Ascending aorta (tissue), 2 donors: ENCODE results near the gene WIPF3. TPM values are rescaled to one million over a fixed set of nuclear protein-coding genes. Genes with fewer than 3 reads are reported as not detected.
"Not testable (repeated sequence)": the region's sequence is repeated elsewhere in the genome, so short reads cannot be mapped to it uniquely, and the experiment has no call there.

Experiments
- DNase-seq, 2 donors: peaks; one replicate each; pipeline ENCODE4 v3.0.0-alpha.2; 2019; ENCODE audit warnings: low spot score in 2 of 2
- H3K27ac ChIP-seq, 2 donors: fragments of 200-600 bp; sonication (generic); one replicate each; pipeline ENCODE4 v1.5.1; 2016 to 2017; ENCODE audit warnings: mild to moderate bottlenecking in 1 of 2
- H3K27me3 ChIP-seq: fragments of 200-600 bp; sonication (generic); one replicate; pipeline ENCODE4 v1.5.1; 2017
- H3K36me3 ChIP-seq, 2 donors: fragments of 200-600 bp; sonication (generic); one replicate each; pipeline ENCODE4 v1.5.1; 2016
- H3K4me1 ChIP-seq, 2 donors: fragments of 200-600 bp; sonication (generic); one replicate each; pipeline ENCODE4 v1.5.1; 2016 to 2017; ENCODE audit warnings: mild to moderate bottlenecking in 1 of 2
- H3K4me3 ChIP-seq, 2 donors: fragments of 200-600 bp; sonication (generic); one replicate each; pipeline ENCODE4 v1.5.1; 2016 to 2017; ENCODE audit warnings: mild to moderate bottlenecking in 1 of 2
- H3K9me3 ChIP-seq, 2 donors: fragments of 200-600 bp; sonication (generic); one replicate each; pipeline ENCODE4 v1.5.1; 2016
- intact Hi-C: fragments of 100-400 bp; cut with DNase I; formaldehyde crosslinking; loops from one replicate; pipeline ENCODE4 v1.15.1; 2023
- total RNA-seq: library from RNA; depleted of rRNA; stranded (reverse); fragments of >200 nt; gene quantifications from one replicate; pipeline ENCODE4 v1.1.0, GENCODE V29; 2016
- TF ChIP-seq, protein P1 (sequence below), 3 experiments: fragments of 200-600 bp in 2 of 3; fragments of 450-650 bp in 1 of 3; sonication (generic) in 2 of 3; IDR thresholded peaks; one replicate each; pipeline ENCODE4 v1.5.1; 2016 to 2019; ENCODE audit warnings: antibody characterized with exemption in 3 of 3, mild to moderate bottlenecking in 1 of 3, moderate library complexity in 1 of 3

WIPF3 gene
- total RNA-seq, 1 donor from 2014 or later: 4.6 TPM

DNA sequence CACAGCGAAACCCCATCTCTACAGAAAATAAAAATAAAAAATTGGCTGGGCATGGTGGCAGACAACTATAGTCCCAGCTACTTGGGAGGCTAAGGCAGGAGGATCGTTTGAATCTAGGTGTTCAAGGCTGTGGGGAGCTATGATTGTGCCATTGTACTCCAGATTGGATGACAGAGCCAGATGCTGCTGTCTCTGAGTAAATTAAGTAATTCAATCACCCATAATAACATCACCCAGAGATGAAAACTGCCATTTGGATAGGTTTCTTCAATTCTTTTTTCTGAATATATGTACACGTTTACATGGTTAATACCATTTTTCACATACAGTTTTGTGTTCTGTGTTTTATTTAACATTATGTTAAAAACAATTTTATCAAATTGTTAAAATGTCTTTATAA lies 79.3 kb downstream of the WIPF3 start:
- no peak overlapping the region for H3K4me3 ChIP-seq
- TF ChIP-seq, protein P1, sequence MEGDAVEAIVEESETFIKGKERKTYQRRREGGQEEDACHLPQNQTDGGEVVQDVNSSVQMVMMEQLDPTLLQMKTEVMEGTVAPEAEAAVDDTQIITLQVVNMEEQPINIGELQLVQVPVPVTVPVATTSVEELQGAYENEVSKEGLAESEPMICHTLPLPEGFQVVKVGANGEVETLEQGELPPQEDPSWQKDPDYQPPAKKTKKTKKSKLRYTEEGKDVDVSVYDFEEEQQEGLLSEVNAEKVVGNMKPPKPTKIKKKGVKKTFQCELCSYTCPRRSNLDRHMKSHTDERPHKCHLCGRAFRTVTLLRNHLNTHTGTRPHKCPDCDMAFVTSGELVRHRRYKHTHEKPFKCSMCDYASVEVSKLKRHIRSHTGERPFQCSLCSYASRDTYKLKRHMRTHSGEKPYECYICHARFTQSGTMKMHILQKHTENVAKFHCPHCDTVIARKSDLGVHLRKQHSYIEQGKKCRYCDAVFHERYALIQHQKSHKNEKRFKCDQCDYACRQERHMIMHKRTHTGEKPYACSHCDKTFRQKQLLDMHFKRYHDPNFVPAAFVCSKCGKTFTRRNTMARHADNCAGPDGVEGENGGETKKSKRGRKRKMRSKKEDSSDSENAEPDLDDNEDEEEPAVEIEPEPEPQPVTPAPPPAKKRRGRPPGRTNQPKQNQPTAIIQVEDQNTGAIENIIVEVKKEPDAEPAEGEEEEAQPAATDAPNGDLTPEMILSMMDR (IDR thresholded peaks at IDR 0.05): no peak
- no peaks in the 10 kb centered on the region for H3K4me1 ChIP-seq
- no peaks in the 10 kb centered on the region for H3K27me3 ChIP-seq
- intact Hi-C loops: no loop called here
- no peak overlapping the region for H3K27ac ChIP-seq
- DNase-seq: no peak
- H3K9me3 ChIP-seq: no peaks in the 10 kb centered on the region
- H3K36me3 ChIP-seq: no peaks in the 10 kb centered on the region

DNA sequence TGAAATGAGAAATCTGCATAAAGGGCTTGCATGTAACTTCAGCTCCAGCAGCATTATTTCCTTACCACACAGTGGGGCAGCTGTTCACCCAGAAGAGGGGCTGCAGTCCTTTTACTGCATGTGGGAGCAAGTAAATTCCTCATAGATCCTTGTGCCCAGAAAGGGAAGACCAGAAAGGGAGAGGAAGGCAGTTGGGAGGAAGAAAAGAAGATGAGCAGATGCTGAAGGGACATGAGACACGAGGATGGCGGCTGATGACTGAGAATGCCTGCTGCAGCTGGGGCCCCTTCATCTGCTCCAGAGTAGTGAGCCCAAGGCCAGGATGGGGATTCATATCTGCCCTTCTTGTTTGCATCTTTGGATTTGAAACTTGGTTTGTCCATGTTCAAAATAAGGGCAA lies 80.5 kb downstream of the WIPF3 start:
- Histone ChIP-seq H3K27ac (no peak overlapping the region), H3K4me1 (no peaks in the 10 kb centered on the region), H3K27me3 (no peaks in the 10 kb centered on the region), H3K9me3 (no peaks in the 10 kb centered on the region), H3K4me3 (no peak overlapping the region), H3K36me3 (no peaks in the 10 kb centered on the region)
- no peak for DNase-seq
- intact Hi-C loops: no loop called here
- TF ChIP-seq, protein P1 (IDR thresholded peaks at IDR 0.05): no peak

DNA sequence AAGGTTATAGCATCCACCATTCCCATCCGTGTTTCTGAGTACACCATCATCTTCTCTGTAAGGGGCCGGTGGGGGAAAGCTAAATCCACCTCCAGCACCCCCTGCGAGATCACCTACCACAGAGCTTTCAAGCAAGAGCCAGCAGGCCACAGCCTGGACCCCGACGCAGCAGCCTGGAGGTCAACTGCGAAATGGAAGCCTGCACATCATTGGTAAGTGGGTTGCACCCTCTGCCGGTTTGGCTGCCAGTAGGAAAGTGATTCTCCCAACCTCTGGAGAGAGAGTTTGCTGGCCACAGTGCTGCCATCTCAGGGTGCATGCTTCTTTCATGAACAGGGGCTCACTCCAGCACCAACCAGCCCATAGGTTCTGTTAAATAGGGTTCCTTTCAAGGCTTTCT lies 81.7 kb downstream of the WIPF3 start:
- H3K4me3 ChIP-seq: no peak overlapping the region
- H3K27ac ChIP-seq: no peak overlapping the region
- intact Hi-C loops: no loop called here
- TF ChIP-seq, protein P1 (IDR thresholded peaks at IDR 0.05): no peak
- no peaks in the 10 kb centered on the region for H3K4me1 ChIP-seq
- no peaks in the 10 kb centered on the region for H3K36me3 ChIP-seq
- no peak for DNase-seq
- no peaks in the 10 kb centered on the region for H3K27me3 ChIP-seq
- H3K9me3 ChIP-seq: no peaks in the 10 kb centered on the region

DNA sequence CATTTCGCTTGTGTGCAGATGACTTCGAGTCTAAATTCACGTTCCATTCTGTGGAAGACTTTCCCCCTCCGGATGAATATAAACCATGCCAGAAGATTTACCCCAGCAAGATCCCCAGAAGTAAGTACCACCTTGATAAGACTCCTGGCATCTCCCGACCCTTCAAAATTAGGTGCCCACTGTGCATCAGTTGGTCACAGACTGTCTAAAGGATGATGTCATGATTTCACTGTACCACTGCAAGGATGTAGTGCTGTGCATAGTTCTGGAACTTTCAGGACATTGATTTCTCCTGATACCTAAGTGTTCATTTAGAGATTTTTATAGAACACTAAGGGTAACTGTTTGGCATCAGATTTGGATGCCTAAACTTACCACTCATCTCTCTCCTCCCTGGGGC lies 83.0 kb downstream of the WIPF3 start:
- intact Hi-C loops: no loop called here
- Histone ChIP-seq H3K9me3 (no peaks in the 10 kb centered on the region), H3K27me3 (no peaks in the 10 kb centered on the region), H3K36me3 (no peaks in the 10 kb centered on the region), H3K4me3 (no peak overlapping the region), H3K4me1 (no peaks in the 10 kb centered on the region), H3K27ac (no peak overlapping the region)
- no peak for DNase-seq
- TF ChIP-seq, protein P1 (IDR thresholded peaks at IDR 0.05): no peak

DNA sequence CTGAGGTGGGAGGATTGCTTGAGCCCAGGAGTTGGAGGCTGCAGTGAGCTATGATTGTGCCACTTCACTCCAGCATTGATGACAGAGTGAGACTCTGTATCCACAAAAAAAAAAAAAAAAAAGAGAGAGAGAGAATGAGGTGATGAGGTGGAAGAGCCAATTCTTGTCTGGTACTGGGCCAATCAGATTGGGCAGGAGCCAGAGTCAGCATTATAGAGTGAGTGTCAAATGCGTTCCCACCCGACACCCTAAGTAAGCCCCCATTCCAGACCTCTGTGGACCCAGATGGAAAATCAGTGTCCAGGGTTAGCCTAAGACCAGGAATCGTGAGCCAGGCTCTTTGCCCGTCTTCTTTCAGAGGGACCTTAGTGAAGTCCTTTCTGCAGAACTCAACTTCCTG lies 83.9 kb downstream of the WIPF3 start:
- H3K36me3 ChIP-seq: no peaks in the 10 kb centered on the region
- no peaks in the 10 kb centered on the region for H3K4me1 ChIP-seq
- H3K27me3 ChIP-seq: no peaks in the 10 kb centered on the region
- no peak for DNase-seq
- no peaks in the 10 kb centered on the region for H3K9me3 ChIP-seq
- TF ChIP-seq, protein P1 (IDR thresholded peaks at IDR 0.05): no peak
- intact Hi-C loops: no loop called here
- no peak overlapping the region for H3K27ac ChIP-seq
- H3K4me3 ChIP-seq: no peak overlapping the region

DNA sequence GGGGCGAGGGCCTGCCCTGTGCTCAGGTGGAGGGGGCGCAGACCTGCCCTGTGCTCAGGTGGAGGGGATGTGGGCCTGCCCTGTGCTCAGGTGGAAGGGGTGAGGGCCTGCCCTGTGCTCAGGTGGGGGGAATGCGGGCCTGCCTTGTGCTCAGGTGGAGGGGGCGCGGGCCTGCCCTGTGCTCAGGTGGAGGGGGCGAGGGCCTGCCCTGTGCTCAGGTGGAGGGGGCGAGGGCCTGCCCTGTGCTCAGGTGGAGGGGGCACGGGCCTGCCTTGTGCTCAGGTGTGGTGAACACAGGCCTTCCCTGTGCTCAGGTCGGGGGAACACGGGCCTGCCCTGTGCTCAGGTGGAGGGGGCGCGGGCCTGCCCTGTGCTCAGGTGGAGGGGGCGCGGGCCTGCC lies 84.5 kb downstream of the WIPF3 start:
- H3K9me3 ChIP-seq, H3K27ac ChIP-seq, H3K4me3 ChIP-seq, H3K27me3 ChIP-seq, intact Hi-C loops, H3K4me1 ChIP-seq, H3K36me3 ChIP-seq, DNase-seq: not testable (repeated sequence)
